Osteocyte (in vitro differentiated cells): ENCODE results near the gene CDH13. TPM values are rescaled to one million over a fixed set of nuclear protein-coding genes. Genes with fewer than 3 reads are reported as not detected.

Experiments
- DNase-seq: peaks from one replicate; pipeline ENCODE4 v3.0.0; 2021; ENCODE audit warnings: mixed read lengths; ENCODE audit not compliant: unreplicated experiment; ENCODE audit errors: extremely low spot score
- H3K27ac Mint-ChIP-seq: one replicate; pipeline ENCODE4 v1.8.0; 2021; ENCODE audit warnings: mild to moderate bottlenecking, mixed read lengths; ENCODE audit not compliant: unreplicated experiment
- H3K27me3 Mint-ChIP-seq: one replicate; pipeline ENCODE4 v1.8.0; 2021; ENCODE audit warnings: mixed read lengths; ENCODE audit not compliant: unreplicated experiment
- H3K36me3 Mint-ChIP-seq: one replicate; pipeline ENCODE4 v1.8.0; 2021; ENCODE audit warnings: mixed read lengths; ENCODE audit not compliant: unreplicated experiment
- H3K4me1 Mint-ChIP-seq: one replicate; pipeline ENCODE4 v1.8.0; 2021; ENCODE audit warnings: mixed read lengths; ENCODE audit not compliant: unreplicated experiment
- H3K4me3 Mint-ChIP-seq: one replicate; pipeline ENCODE4 v1.8.0; 2021; ENCODE audit warnings: mild to moderate bottlenecking, moderate library complexity, mixed read lengths; ENCODE audit not compliant: unreplicated experiment
- H3K9me3 Mint-ChIP-seq: one replicate; pipeline ENCODE4 v1.8.0; 2021; ENCODE audit warnings: mixed read lengths; ENCODE audit not compliant: unreplicated experiment
- total RNA-seq: library from RNA; stranded (reverse); gene quantifications from 2 replicates; pipeline ENCODE4 v1.2.1, GENCODE V29; 2021
- TF ChIP-seq, protein P1 (sequence below): fragments of 200-600 bp; sonication (generic); IDR thresholded peaks from 2 replicates; pipeline ENCODE4 v1.5.0; 2021; ENCODE audit warnings: antibody characterized with exemption, mild to moderate bottlenecking, moderate library complexity

Gene CDH13
- total RNA-seq, 1 donor from 2014 or later, result 27.0 TPM

DNA sequence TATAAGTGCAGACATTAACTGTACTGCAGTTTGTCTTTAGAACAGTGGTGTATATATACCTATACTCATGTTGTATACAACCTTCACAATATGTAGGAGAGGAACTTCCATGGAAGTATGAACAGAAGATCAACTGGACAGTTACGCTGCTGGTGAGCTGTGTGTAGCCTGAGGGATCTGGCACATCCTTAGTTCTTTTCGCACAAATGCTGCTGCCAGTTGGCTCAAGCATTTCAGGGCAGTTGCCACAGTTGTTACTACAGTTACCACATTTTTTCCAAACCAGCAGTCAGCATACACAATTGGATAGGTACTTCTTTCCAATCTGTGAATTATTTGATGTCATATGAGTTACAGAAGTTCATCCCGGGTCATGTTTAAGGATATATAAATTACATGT is 641.4 kb downstream of the CDH13 start:
- H3K4me1 Mint-ChIP-seq, result peaks cover 11% of the 10 kb centered on the region
- TF ChIP-seq, protein P1, sequence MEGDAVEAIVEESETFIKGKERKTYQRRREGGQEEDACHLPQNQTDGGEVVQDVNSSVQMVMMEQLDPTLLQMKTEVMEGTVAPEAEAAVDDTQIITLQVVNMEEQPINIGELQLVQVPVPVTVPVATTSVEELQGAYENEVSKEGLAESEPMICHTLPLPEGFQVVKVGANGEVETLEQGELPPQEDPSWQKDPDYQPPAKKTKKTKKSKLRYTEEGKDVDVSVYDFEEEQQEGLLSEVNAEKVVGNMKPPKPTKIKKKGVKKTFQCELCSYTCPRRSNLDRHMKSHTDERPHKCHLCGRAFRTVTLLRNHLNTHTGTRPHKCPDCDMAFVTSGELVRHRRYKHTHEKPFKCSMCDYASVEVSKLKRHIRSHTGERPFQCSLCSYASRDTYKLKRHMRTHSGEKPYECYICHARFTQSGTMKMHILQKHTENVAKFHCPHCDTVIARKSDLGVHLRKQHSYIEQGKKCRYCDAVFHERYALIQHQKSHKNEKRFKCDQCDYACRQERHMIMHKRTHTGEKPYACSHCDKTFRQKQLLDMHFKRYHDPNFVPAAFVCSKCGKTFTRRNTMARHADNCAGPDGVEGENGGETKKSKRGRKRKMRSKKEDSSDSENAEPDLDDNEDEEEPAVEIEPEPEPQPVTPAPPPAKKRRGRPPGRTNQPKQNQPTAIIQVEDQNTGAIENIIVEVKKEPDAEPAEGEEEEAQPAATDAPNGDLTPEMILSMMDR, result no peak
- H3K36me3 Mint-ChIP-seq, result no peaks in the 10 kb centered on the region
- no peak overlapping the region for H3K27ac Mint-ChIP-seq
- no peak overlapping the region for H3K4me3 Mint-ChIP-seq
- H3K9me3 Mint-ChIP-seq, result no peaks in the 10 kb centered on the region
- no peak for DNase-seq
- no peaks in the 10 kb centered on the region for H3K27me3 Mint-ChIP-seq

DNA sequence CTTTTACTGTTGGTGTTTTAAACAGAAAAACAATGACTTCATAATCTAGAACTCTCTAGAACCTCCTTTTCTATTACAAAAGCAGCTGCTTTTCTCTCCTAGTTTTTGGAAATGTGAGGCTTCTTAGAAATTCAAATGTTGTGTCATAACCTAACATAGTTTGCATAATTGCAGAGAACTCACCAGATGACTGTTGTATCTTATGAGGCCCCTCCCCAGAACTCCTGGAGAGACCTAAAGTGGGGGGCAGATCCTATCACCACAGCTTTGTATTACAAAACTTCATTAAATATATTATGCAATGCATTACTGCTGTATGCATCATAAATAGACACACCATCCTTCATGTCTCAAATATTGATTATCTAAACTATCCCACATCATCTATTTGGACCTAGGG is 642.3 kb downstream of the CDH13 start:
- no peak overlapping the region for H3K4me3 Mint-ChIP-seq
- no peaks in the 10 kb centered on the region for H3K36me3 Mint-ChIP-seq
- DNase-seq, result no peak
- H3K4me1 Mint-ChIP-seq, result peaks cover 11% of the 10 kb centered on the region
- no peak overlapping the region for H3K27ac Mint-ChIP-seq
- TF ChIP-seq, protein P1, result no peak
- no peaks in the 10 kb centered on the region for H3K27me3 Mint-ChIP-seq
- no peaks in the 10 kb centered on the region for H3K9me3 Mint-ChIP-seq

DNA sequence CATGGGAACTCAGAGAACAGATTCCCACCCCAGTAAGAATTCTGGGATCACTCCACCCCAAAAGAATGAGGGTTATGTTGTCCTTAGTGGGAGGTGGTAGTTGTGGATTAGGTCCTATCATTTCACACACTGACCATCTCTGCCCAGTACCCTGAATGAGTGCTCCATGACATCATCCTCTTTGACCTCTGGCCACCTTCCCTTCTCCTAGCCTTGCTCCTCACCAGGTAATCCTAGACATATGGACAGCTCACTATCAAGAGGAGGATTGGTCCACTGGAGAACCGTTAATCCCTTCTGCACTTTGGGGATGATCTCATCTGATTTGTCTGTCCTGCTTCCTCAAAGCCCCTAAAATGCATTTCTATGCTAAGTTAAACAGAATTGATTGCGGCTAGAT is 642.8 kb downstream of the CDH13 start:
- no peaks in the 10 kb centered on the region for H3K36me3 Mint-ChIP-seq
- H3K9me3 Mint-ChIP-seq, result no peaks in the 10 kb centered on the region

GRCh38 chr16:83270061-83270460 is 643.3 kb downstream of the CDH13 start:
- TF ChIP-seq, protein P1, result no peak
- Mint-ChIP-seq H3K9me3 (no peaks in the 10 kb centered on the region), H3K36me3 (no peaks in the 10 kb centered on the region), H3K27me3 (no peaks in the 10 kb centered on the region), H3K4me3 (no peak overlapping the region), H3K4me1 (peaks cover 8% of the 10 kb centered on the region), H3K27ac (no peak overlapping the region)
- DNase-seq, result no peak

More for the DNA sequence above, 642.8 kb downstream of the CDH13 start:
- Mint-ChIP-seq H3K27me3 (no peaks in the 10 kb centered on the region), H3K27ac (no peak overlapping the region), H3K4me3 (no peak overlapping the region), H3K4me1 (peaks cover 11% of the 10 kb centered on the region)
- DNase-seq, result no peak
- TF ChIP-seq, protein P1, result no peak

GRCh38 chr16:83270640-83271039 is 643.9 kb downstream of the CDH13 start:
- Mint-ChIP-seq H3K27me3 (no peaks in the 10 kb centered on the region), H3K9me3 (no peaks in the 10 kb centered on the region)
- no peak for DNase-seq

More at GRCh38 chr16:83270640-83271039, 643.9 kb downstream of the CDH13 start:
- H3K27ac Mint-ChIP-seq, result no peak overlapping the region
- TF ChIP-seq, protein P1, result no peak
- no peaks in the 10 kb centered on the region for H3K36me3 Mint-ChIP-seq
- H3K4me1 Mint-ChIP-seq, result peaks cover 3% of the 10 kb centered on the region
- no peak overlapping the region for H3K4me3 Mint-ChIP-seq
